Hematopoietic multipotent progenitor cell treated with erythropoietin and hydrocortisone succinate and interleukin-3 and kit ligand, for 6 days (in vitro differentiated cells): Measurements from ENCODE around the gene GALNT1.

ENCODE experiments used
- DNase-seq: peaks from one replicate; pipeline ENCODE4 v3.0.0-alpha.2; 2015

Gene GALNT1

GRCh38 chr18:35582899-35583558 lies 1.5 kb downstream of the GALNT1 start:
- DNase-seq: no peak

DNA sequence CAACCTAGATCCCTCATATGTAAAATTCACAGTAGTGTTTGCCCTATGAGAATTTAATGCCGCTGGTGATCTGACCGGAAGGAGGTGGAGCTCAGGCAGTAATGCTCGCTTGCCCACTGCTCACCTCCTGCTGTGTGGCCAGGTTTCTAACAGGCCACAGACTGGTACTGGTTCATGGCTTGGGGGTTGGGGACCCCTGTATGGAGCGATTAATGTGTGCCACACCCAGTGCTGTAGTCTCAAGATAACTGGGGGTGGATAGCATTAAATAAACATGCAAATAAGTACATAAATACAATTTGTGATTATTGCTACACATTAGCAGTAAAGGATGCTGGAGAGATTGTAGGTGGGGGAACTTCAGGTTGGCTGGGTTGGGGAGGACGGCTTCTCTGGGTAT lies 3.2 kb downstream of the GALNT1 start:
- peak; percentile 52 for DNase-seq

GRCh38 chr18:35585608-35586007 lies 4.1 kb downstream of the GALNT1 start:
- DNase-seq: no peak

- DNase-seq: no peak
Measured at GRCh38 chr18:35588122-35588521, 6.6 kb downstream of the GALNT1 start.

- peak; percentile 48 for DNase-seq
Measured at GRCh38 chr18:35588995-35589394, 7.5 kb downstream of the GALNT1 start.

DNA sequence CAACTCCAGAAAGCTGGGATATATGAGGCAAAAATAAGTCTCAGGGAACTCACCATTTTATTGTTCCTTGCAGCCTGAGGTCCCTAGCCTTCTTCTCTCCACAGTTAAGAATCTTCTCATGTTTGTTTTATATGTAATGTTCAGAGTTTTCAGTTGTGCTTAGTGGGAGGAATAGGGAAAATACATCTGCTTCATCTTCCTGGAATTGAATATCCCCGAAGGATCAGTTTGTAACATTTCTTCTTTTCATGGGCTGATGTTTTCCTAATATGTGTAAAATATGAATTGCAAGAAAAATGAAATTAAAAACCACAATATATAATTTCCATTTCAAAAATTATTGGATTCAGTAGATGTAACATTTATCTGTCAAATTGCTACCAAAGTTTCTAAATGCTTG lies 8.0 kb downstream of the GALNT1 start:
- DNase-seq: no peak

DNA sequence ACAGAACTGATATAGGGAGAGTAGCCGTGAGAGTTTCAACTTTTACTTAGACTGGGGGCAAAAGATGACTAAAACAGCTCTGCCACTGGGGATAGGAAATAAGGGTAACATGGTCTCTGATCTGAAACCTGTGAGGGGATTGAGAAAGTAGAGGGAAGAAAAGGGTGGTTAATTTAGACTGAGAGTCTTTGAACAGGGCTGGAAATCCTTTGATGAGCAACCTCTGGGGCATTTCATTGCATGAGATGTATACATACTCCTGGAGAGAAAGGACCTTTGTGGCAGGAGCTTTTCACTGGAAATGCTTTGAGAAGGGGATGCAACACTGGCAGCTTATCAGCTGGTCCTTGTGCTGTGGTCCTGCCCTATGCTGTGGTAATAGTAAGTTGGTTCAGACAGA lies 9.4 kb downstream of the GALNT1 start:
- no peak for DNase-seq

- no peak for DNase-seq
Measured at GRCh38 chr18:35592298-35592697, 10.8 kb downstream of the GALNT1 start.

DNA sequence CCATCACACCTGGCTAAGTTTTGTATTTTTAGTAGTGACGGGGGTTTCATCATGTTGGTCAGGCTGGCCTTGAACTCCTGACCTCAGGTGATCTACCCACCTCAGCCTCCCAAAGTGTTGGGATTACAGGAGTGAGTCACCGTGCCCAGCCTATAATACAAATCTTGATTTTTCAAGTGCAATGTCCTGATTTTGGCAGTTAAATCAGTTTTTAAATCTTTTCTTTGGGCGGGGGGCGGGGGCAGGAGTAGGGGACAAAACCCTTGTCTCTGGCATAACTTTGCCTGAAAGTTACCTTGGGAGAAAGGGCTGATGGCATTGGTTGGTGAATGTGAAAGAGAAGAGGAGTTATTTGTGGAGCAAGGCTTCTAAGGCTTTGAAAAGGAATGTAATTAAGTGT lies 12.3 kb downstream of the GALNT1 start:
- no peak for DNase-seq

DNA sequence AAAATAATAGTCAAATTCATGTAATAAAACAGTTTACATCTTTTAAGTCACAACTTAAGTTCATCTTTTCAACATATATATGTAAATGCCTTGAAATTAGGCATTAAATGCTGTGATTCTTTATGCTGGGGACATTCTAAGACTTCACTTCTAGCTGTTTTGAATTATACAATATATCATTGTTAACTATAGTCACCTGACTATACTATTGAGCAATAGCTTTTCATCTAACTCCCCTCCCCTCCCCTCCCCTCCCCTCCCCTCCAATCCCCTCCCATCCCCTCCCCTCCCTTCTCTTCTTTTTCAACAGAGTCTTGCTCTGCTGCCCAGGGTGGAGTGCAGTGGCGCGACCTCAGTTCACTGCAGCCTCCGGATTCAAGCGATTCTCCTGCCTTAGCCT lies 16.2 kb downstream of the GALNT1 start:
- no peak for DNase-seq

- no peak for DNase-seq
Measured at GRCh38 chr18:35602193-35602820, 20.8 kb downstream of the GALNT1 start.

- no peak for DNase-seq
Measured at GRCh38 chr18:35603008-35603407, 21.5 kb downstream of the GALNT1 start.

DNA sequence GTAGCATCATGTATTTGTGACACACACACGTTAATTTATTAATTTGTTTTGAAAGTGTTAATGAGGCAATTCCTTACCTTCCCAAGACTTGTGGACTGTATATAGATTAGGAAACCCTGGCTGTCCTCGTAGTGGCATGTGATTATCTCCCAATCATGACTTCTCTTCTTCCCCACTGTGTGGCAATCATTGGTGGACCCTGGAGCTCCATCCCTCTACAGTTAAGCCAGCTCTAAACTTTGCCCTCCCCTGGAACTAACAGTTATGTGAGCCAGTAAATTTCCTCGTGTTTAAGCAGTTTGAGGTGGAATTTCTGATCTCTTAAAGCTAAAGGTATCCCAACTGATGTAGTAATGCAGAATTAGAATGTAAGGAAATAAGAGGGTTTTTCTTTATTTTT lies 22.0 kb downstream of the GALNT1 start:
- no peak for DNase-seq

GRCh38 chr18:35604369-35604768 lies 22.8 kb downstream of the GALNT1 start:
- no peak for DNase-seq

DNA sequence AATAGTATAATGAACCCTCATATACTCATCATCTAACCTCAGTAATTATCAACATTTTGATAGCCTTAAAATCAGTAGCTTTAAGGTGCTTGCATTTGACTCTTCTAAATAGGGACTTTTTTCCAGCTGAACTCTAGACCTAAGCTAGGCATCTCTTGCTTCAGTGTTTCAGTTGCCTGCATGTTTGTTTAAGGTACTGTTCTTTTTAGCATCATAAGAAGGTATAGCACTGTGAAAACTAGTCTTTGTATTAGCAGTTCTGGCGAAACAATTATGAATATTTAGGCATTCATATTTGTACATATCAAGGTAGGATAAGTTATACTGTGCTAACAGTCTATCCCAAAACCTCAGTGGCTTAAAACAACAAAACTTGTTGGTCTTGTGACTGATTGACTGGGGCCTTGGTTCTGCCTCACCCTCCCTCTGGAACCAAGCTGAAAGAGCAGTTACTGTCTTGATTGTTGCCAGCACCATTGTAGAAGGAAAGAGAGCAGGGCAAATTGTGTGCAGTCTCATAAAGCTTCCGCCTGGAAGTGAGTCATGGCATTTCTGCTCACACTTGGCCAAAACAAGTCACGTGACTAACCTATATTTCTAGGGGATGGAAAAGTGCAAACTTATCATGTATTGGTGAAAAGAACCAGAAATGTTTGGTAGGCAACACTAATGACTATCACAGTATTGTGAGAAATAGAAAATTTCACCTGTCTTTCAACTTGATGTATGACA lies 24.3 kb downstream of the GALNT1 start:
- no peak for DNase-seq

DNA sequence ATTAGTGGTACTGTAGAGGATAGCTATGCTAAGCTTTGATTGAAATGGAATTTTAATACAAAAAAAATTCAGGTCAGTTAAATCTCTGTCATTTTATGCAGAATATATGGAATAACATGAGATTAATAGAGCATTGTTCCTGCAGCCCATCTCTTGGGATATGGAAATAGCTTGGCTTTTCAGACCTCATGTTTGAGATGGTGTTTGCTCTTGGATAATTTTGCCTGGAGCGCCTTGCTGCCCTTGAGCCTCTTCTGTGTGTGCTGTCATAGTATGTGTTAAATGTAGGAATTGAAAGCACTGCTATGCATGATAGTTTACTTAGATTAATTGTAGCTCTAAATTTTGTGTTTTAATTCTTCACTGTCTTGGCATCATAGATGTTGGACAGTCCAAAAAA lies 27.7 kb downstream of the GALNT1 start:
- DNase-seq: no peak

GRCh38 chr18:35610089-35610488 lies 28.5 kb downstream of the GALNT1 start:
- DNase-seq: no peak

- DNase-seq: peak; percentile 33
Measured at GRCh38 chr18:35610724-35611123, 29.2 kb downstream of the GALNT1 start.

- DNase-seq: no peak
Measured at GRCh38 chr18:35611518-35611917, 30.0 kb downstream of the GALNT1 start.

- DNase-seq: no peak
Measured at GRCh38 chr18:35616074-35616473, 34.5 kb downstream of the GALNT1 start.

DNA sequence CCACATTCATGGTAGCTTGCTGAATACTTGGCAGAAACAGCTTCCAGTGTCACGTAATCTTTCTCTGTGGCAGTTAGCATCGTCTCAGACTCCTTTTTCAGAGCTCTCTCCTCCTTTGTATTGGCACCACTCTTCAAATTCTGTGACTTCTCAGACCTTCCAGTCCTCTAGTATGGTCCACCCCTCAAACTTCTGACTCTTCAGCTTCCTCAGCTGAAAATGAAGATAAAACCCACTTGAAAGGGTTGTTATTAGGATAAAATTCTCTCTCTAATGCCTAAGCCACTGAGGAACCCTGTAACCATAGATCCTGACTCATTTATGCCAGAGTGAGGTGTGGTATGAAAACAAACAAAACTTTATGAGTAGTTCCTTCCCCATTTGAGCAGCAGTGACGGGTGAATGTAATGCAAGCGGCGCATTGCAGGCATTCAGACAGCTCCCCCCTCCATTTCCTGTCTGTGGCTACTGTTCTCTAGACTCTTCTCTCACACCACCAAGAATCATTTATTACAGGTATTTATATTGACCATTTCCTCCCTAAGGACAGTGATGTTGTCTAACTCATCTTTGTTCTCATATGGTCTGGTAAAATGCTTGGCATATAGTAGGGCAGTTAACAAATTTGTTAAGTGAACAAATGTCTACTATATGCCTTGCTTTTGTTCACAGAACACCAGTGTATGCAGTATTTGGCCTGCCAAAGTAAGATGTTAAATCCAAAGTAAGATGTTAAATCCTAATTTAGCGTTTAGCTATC lies 35.3 kb downstream of the GALNT1 start:
- DNase-seq: peak; percentile 85

DNA sequence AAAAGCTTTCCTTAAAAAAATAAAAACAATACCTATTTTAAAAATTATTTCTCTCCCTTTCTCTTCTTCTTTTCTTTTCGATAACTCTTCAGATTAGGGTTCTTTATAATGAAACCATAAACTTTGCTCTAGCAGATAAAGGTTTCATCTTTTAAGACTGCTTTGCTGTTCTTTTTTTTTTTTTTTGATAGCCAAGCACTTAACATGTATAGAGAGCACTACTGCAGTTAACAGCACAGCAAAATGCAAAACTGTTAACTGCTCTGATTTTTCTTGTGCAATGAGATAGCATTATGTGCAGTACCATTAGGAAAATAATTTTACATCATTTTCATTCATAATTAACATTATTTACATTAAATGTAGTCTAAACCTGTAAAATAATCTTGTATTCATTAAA lies 36.3 kb downstream of the GALNT1 start:
- no peak for DNase-seq

DNA sequence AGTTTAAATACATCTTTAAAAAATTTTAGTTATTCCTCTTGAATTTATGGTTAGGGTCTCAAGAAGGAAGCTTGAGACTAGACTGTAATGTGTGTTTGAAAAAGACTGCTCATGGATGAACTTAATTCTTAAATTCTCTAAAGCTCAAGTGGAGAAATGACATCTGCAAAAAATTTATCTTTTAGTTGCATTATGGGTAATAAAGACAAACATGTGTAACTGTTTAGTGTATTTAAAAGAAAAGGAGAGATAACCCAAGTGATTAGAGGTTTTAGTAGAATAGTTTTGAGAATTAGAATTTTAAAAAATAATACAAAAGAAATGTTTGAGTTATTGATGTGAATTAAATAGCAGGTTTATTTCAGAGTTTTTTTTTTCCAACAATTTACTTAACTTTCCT lies 36.7 kb downstream of the GALNT1 start:
- DNase-seq: no peak

- DNase-seq: peak; percentile 55
Measured at GRCh38 chr18:35618696-35619095, 37.2 kb downstream of the GALNT1 start.
